ENCODE results near the gene PHACTR2.

PHACTR2 gene

GRCh38 chr6:143694560-143694959 lies 16.8 kb downstream of the PHACTR2 start:
- H3K4me3 ChIP-seq (ENCODE audit: severe bottlenecking), result no peak overlapping the region
- no peak for DNase-seq (ENCODE audit: low spot score)
- ATAC-seq (ENCODE audit: low read depth), result peak; percentile 89

GRCh38 chr6:143695130-143695968 lies 17.6 kb downstream of the PHACTR2 start:
- Histone ChIP-seq H3K36me3 (ENCODE audit: low read depth) (peaks cover 3% of the 10 kb centered on the region; the same call in 1 of the 2 replicates), H3K27me3 (ENCODE audit: insufficient read depth, poor library complexity, severe bottlenecking) (no peaks in the 10 kb centered on the region), H3K27ac (ENCODE audit: poor library complexity, severe bottlenecking) (no peak overlapping the region), H3K4me1 (ENCODE audit: insufficient read depth, poor library complexity, severe bottlenecking) (peaks cover 28% of the 10 kb centered on the region), H3K4me3 (ENCODE audit: severe bottlenecking) (no peak overlapping the region), H3K9me3 (ENCODE audit: severe bottlenecking) (no peaks in the 10 kb centered on the region)
- no peak for ATAC-seq (ENCODE audit: low read depth)
- no peak for TF ChIP-seq CTCF (IDR thresholded peaks at IDR 0.05; ENCODE audit: poor library complexity, severe bottlenecking)
- DNase-seq (ENCODE audit: low spot score), result no peak

More at GRCh38 chr6:143694560-143694959, 16.8 kb downstream of the PHACTR2 start:
- peaks cover 28% of the 10 kb centered on the region for H3K4me1 ChIP-seq (ENCODE audit: insufficient read depth, poor library complexity, severe bottlenecking)
- H3K36me3 ChIP-seq (ENCODE audit: low read depth), result peaks cover 3% of the 10 kb centered on the region; the same call in 1 of the 2 replicates
- H3K27me3 ChIP-seq (ENCODE audit: insufficient read depth, poor library complexity, severe bottlenecking), result no peaks in the 10 kb centered on the region
- no peak overlapping the region for H3K27ac ChIP-seq (ENCODE audit: poor library complexity, severe bottlenecking)
- no peak for TF ChIP-seq CTCF (IDR thresholded peaks at IDR 0.05; ENCODE audit: poor library complexity, severe bottlenecking)
- peaks cover 2% of the 10 kb centered on the region for H3K9me3 ChIP-seq (ENCODE audit: severe bottlenecking)

GRCh38 chr6:143695969-143696663 lies 18.4 kb downstream of the PHACTR2 start:
- DNase-seq (ENCODE audit: low spot score) (no peak), ATAC-seq (ENCODE audit: low read depth) (no peak)
- Histone ChIP-seq H3K27ac (ENCODE audit: poor library complexity, severe bottlenecking) (no peak overlapping the region), H3K27me3 (ENCODE audit: insufficient read depth, poor library complexity, severe bottlenecking) (no peaks in the 10 kb centered on the region), H3K4me1 (ENCODE audit: insufficient read depth, poor library complexity, severe bottlenecking) (peaks cover 28% of the 10 kb centered on the region), H3K4me3 (ENCODE audit: severe bottlenecking) (no peak overlapping the region), H3K9me3 (ENCODE audit: severe bottlenecking) (no peaks in the 10 kb centered on the region), H3K36me3 (ENCODE audit: low read depth) (peaks cover 2% of the 10 kb centered on the region; the same call in 1 of the 2 replicates)
- no peak for TF ChIP-seq CTCF (IDR thresholded peaks at IDR 0.05; ENCODE audit: poor library complexity, severe bottlenecking)

- no peak for DNase-seq (ENCODE audit: low spot score)
- ATAC-seq (ENCODE audit: low read depth), result no peak
- no peaks in the 10 kb centered on the region for H3K36me3 ChIP-seq (ENCODE audit: low read depth)
- peak overlapping the region; percentile 35 for H3K27ac ChIP-seq (ENCODE audit: poor library complexity, severe bottlenecking)
- TF ChIP-seq CTCF (IDR thresholded peaks at IDR 0.05; ENCODE audit: poor library complexity, severe bottlenecking), result no peak
- no peak overlapping the region for H3K4me3 ChIP-seq (ENCODE audit: severe bottlenecking)
- H3K27me3 ChIP-seq (ENCODE audit: insufficient read depth, poor library complexity, severe bottlenecking), result no peaks in the 10 kb centered on the region
- H3K9me3 ChIP-seq (ENCODE audit: severe bottlenecking), result no peaks in the 10 kb centered on the region
- peaks cover 28% of the 10 kb centered on the region for H3K4me1 ChIP-seq (ENCODE audit: insufficient read depth, poor library complexity, severe bottlenecking)
These were observed 18.9 kb downstream of the PHACTR2 start for GRCh38 chr6:143696664-143697000.
